GM19324 (cell line): ENCODE data around the gene SNTG2.

Experiments
- ATAC-seq: cut with Tn5 transposase; IDR thresholded peaks from one replicate; pipeline ENCODE4 v1.9.1; 2021; ENCODE audit warnings: mild to moderate bottlenecking, moderate library complexity; ENCODE audit not compliant: unreplicated experiment, low FRiP score

Gene SNTG2

GRCh38 chr2:1168846-1169245, 218.2 kb downstream of the SNTG2 start:
- no peak for ATAC-seq

GRCh38 chr2:1169291-1169949, 218.8 kb downstream of the SNTG2 start:
- ATAC-seq: no peak

GRCh38 chr2:1170241-1170640, 219.6 kb downstream of the SNTG2 start:
- ATAC-seq: no peak

- ATAC-seq: no peak
Measured at GRCh38 chr2:1170711-1171110, 220.1 kb downstream of the SNTG2 start.

GRCh38 chr2:1173528-1173927, 222.9 kb downstream of the SNTG2 start:
- no peak for ATAC-seq

- ATAC-seq: no peak
Measured at GRCh38 chr2:1181893-1182292, 231.2 kb downstream of the SNTG2 start.

- no peak for ATAC-seq
Measured at GRCh38 chr2:1183300-1183699, 232.7 kb downstream of the SNTG2 start.

GRCh38 chr2:1186421-1186820, 235.8 kb downstream of the SNTG2 start:
- no peak for ATAC-seq

- no peak for ATAC-seq
Measured at GRCh38 chr2:1187189-1187588, 236.5 kb downstream of the SNTG2 start.

- ATAC-seq: no peak
Measured at GRCh38 chr2:1192121-1192520, 241.5 kb downstream of the SNTG2 start.

- no peak for ATAC-seq
Measured at GRCh38 chr2:1193801-1194200, 243.2 kb downstream of the SNTG2 start.

- ATAC-seq: no peak
Measured at GRCh38 chr2:1203772-1204171, 253.1 kb downstream of the SNTG2 start.

GRCh38 chr2:1205853-1206252, 255.2 kb downstream of the SNTG2 start:
- no peak for ATAC-seq

- ATAC-seq: no peak
Measured at GRCh38 chr2:1207962-1208510, 257.4 kb downstream of the SNTG2 start.

- ATAC-seq: no peak
Measured at GRCh38 chr2:1208522-1208921, 257.9 kb downstream of the SNTG2 start.

- no peak for ATAC-seq
Measured at GRCh38 chr2:1209246-1209645, 258.6 kb downstream of the SNTG2 start.

- no peak for ATAC-seq
Measured at GRCh38 chr2:1209761-1210160, 259.1 kb downstream of the SNTG2 start.

GRCh38 chr2:1210352-1210751, 259.7 kb downstream of the SNTG2 start:
- ATAC-seq: no peak

- no peak for ATAC-seq
Measured at GRCh38 chr2:1219901-1220573, 269.4 kb downstream of the SNTG2 start.

- ATAC-seq: no peak
Measured at GRCh38 chr2:1222056-1222455, 271.4 kb downstream of the SNTG2 start.

GRCh38 chr2:1223791-1224190, 273.1 kb downstream of the SNTG2 start:
- ATAC-seq: no peak

- ATAC-seq: no peak
Measured at GRCh38 chr2:1224901-1225300, 274.3 kb downstream of the SNTG2 start.
